HG03175 (cell line): Measurements from ENCODE around the gene PHKG1.
"Not testable (repeated sequence)": the region's sequence is repeated elsewhere in the genome, so short reads cannot be mapped to it uniquely, and the experiment has no call there.

Experiments
- ATAC-seq: cut with Tn5 transposase; IDR thresholded peaks from one replicate; pipeline ENCODE4 v1.9.1; 2021; ENCODE audit warnings: mild to moderate bottlenecking, moderate library complexity; ENCODE audit not compliant: unreplicated experiment

PHKG1 gene

DNA sequence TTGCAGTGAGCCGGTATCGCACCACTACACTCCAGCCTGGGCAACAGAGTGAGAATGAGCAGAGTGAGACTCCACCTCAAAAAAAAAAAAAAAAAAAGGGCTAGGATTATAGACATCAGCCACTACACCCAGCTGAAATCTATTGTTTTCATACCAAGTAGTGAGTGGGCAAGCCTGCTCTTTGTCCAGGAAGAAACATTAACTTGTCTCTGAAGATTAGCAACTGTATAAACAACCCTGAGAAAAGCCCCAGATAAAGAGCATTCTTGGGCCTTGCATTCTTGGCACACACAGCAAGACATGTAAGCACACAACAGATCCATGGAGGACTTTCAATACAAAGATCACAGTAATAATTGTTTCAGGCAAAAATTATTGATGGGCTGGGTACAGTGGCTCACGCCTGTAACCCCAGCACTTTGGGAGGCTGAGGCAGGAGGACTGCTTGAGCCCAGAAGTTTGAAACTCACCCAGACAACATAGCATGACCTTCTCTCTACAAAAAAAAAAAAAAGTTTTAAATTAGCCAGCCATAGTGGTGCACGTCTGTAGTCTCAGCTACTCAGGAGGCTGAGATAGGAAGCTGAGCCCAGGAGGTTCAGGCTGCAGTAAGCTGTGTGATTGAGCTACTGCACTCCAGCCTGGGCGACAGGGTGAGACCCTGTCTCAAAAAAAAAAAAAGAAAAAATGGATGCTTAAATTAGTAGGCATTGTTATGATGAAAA lies 45.9 kb downstream of the PHKG1 start:
- ATAC-seq: no peak

- ATAC-seq: not testable (repeated sequence)
Observed at GRCh38 chr7:56045758-56046157, 47.0 kb downstream of the PHKG1 start.

DNA sequence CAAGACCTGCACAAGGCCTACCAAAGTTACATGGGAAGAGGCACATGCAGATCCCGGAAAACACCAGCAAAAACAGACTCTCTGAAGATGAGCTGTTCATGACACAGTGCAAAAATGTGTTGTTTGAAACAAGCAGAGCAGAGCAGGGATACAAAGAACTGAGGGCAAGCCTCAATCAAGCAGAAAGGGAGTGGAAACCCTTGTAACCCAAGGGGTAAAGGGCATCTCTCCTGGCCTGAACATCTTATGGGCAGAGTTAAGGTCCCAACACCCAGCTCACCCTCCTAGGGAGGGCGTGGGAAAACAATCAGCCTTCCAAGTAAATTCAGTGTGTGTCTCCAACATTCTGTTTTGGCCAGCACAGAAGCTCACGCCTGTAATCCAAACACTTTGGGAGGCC lies 52.0 kb downstream of the PHKG1 start:
- ATAC-seq: no peak

DNA sequence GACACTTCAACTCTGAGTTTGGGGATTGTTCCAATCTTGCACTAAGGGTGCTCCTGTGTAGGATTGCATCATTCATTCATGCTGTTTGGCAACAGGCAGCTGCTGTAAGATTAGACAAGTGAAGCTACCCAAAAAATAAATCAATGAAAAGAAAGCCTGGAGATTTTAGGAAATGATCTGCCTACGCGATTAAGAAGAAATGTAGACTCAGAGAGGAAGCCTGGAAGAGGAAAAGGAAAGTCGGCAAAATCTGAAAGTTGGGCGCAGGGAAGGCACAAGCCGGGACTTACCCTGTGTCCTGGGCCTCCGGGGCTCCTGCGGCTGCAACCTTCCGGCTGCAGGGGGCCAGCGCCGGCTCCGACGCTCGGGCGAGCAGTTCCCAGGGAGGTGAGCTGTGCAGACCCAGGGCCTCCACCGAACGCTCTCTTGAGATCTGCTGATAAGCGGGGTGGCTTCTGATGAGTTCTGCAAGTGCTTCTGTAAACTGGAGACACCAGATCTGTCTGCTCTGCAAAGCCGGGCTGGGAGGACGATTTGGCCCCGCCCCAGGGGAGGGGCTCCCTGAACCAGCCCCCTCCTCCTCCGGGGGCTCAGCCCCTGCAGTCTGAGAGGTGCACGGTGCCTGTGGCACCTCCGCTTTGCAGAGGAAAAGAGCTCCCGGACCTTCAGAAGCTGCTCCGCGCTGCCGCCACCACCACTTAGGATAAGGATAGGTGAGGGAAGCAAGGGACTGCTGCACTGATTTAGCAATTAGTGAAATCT lies 58.9 kb downstream of the PHKG1 start:
- peak; percentile 95 for ATAC-seq

GRCh38 chr7:56032578-56032977 lies 60.2 kb downstream of the PHKG1 start:
- not testable (repeated sequence) for ATAC-seq

- not testable (repeated sequence) for ATAC-seq
Observed at GRCh38 chr7:56031556-56031955, 61.2 kb downstream of the PHKG1 start.

DNA sequence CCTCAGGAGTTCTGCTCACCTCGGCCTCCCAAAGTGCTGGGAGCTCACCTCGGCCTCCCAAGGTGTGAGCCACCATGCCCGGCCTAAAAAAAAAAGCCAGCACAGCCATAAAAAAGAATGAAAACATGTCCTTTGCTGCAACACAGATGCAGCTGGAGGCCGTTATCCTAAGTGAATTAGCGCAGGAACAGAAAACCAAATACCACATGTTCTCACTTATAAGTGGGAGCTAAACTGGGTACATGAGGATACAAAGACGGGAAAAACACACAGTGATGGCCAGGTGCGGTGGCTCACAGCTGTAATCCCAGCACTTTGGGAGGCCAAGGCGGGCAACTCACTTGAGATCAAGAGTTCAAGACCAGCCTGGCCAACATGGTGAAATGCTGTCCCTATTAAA lies 62.4 kb downstream of the PHKG1 start:
- ATAC-seq: no peak
